Mononuclear cell (primary cell): ENCODE data around the gene MAPKBP1. TPM values are rescaled to one million over a fixed set of nuclear protein-coding genes. Genes with fewer than 3 reads are reported as not detected.
"Not testable (repeated sequence)": the region's sequence is repeated elsewhere in the genome, so short reads cannot be mapped to it uniquely, and the experiment has no call there.

Source experiments
- H3K27me3 ChIP-seq: 2 replicates; pipeline ENCODE4 v1.6.0; 2011; ENCODE audit warnings: low read length, control low read depth; ENCODE audit not compliant: insufficient read depth
- H3K4me1 ChIP-seq: 2 replicates; pipeline ENCODE4 v1.5.1; 2011; ENCODE audit warnings: mild to moderate bottlenecking, low read length, control low read depth; ENCODE audit not compliant: insufficient read depth
- H3K4me3 ChIP-seq: 2 replicates; pipeline ENCODE4 v1.5.1; 2011; ENCODE audit warnings: mild to moderate bottlenecking, low read length, moderate library complexity
- H3K9me3 ChIP-seq: 2 replicates; pipeline ENCODE4 v1.5.1; 2011; ENCODE audit warnings: low read depth, mild to moderate bottlenecking, control low read depth, low read length
- total RNA-seq: library from RNA; depleted of rRNA; stranded (reverse); fragments of >200 nt; gene quantifications from one replicate; pipeline ENCODE4 v1.2.3, GENCODE V29; 2012

Gene MAPKBP1
- total RNA-seq, 1 donor = 10.5 TPM

DNA sequence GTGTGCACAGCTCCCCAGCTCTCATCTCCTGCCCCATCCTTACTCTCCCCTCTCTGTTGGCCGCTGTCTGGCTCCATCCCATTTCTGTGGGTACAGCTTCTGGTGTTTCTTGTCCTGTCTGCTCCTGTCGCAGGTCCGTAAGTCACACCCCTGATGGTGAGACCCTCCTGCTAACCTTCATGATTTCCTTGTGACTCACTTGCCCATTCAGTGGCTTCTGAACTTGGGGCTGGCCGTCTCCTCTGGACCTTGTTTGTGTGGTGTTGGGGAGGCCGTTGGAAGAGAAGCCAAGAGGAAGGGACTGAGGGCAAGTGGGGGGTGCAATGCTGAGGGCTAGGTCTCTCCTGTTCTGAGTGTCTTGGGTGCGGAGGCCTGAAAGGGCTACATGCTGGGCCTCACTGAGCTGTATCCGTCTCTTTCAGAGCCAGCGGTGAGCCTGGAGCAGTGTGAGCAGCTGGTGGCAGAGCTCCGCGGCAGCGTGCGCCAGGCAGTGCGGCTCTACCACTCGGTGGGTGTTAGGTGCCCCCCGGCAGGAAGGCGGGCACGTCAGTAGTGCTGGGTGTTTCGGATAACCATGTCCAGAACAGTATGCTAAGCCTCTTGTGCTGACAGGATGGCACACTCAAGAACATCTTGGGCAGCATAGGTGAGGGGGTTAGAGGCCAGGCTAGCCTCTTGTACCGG lies 49.9 kb downstream of the MAPKBP1 start:
- no peaks in the 10 kb centered on the region for H3K27me3 ChIP-seq
- H3K4me1 ChIP-seq = peaks cover 16% of the 10 kb centered on the region
- no peak overlapping the region for H3K4me3 ChIP-seq
- H3K9me3 ChIP-seq = no peaks in the 10 kb centered on the region

DNA sequence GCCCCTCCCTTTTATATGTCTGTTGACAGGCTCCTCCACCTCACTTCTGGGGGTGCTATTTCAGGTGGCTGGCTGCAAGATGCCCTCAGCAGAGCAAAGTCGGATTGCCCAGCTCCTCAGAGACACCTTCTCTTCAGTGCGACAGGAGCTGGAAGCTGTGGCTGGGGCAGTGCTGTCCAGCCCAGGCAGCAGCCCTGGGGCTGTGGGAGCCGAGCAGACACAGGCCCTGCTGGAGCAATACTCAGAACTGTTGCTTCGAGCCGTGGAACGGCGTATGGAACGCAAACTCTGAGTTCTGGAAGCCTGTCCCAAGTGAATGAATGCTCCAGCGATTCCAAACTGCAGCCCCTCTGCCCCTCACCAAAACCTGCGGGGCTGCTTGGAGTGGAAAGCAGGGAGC lies 50.9 kb downstream of the MAPKBP1 start:
- Histone ChIP-seq H3K9me3 (no peaks in the 10 kb centered on the region), H3K27me3 (no peaks in the 10 kb centered on the region), H3K4me1 (peaks cover 23% of the 10 kb centered on the region), H3K4me3 (no peak overlapping the region)

DNA sequence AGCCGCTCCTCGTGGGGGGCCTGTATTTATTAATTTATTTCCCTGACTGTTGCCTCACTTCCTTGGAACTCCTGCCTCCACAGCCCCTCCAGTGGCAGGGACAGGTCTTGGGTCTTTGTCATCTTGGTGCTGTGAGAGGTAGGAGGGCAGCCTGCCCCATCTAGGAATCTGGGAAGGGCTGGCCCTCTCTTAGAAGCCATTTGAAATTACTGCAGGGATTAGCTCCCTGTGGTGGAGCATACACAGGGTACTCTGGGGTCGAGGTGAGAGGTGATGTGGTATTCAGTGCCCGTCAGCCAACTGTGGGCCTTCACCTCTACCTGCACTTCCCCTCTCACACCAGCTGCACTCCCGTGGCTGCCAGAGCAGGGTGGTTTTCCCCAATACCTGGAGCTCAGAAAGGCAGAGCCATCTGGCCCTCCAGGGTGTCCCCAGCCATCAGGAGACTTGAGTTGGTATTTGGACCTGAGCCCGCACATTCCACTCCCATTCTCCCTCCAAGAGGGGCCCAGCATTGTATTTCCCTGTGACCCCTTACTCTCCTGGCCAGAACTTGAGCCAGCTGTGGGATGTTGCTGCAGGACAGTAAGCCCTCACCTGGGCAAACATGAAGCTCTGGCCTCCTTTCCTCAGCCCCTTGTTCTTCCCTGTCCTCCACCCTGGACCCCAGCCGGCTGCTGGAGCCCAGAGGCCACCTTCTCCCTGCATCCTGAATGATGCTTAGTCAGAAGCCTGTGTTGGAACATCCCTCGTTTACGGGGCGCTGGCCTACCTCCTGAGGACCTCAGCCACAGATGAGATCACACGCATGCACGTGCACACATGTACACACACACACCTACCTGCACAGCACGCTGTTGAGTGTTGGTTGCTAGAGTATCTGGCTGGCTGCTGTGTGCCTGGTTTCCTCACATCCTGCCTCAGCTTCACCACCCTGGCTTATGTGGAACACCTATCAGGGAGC lies 51.6 kb downstream of the MAPKBP1 start:
- peaks cover 23% of the 10 kb centered on the region for H3K4me1 ChIP-seq
- H3K4me3 ChIP-seq = no peak overlapping the region
- no peaks in the 10 kb centered on the region for H3K9me3 ChIP-seq
- no peaks in the 10 kb centered on the region for H3K27me3 ChIP-seq

DNA sequence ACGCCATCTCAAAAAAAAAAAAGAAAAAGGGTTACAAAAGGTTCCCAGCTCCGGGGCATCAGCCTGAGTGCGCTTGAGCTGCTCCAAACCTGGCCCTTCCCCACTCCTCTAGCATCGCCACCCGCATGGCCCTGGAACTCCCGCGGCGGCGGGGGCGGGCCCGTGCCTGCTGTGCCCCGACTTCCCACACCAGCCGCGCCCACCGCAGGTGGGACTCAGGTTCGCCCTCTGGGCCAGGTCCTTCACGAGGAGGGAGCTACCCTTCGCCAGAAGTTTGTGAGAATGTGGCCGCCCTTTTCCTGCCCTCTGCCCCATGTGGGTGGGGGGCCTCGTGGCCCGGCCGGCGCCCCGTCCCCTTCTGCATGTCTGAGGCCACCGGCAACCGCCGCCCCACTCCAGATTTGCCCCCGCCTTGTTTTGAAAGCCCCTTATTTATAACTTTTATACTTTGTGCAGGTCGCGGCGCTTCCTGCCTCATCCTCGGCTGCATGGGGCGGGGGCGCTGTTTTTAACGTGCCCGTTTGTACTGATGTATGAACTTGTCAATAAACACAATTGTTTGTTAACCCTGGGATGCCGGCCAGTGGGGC lies 53.1 kb downstream of the MAPKBP1 start:
- no peaks in the 10 kb centered on the region for H3K27me3 ChIP-seq
- peak overlapping the region; percentile 87 for H3K4me3 ChIP-seq
- H3K4me1 ChIP-seq = peaks cover 39% of the 10 kb centered on the region
- no peaks in the 10 kb centered on the region for H3K9me3 ChIP-seq

DNA sequence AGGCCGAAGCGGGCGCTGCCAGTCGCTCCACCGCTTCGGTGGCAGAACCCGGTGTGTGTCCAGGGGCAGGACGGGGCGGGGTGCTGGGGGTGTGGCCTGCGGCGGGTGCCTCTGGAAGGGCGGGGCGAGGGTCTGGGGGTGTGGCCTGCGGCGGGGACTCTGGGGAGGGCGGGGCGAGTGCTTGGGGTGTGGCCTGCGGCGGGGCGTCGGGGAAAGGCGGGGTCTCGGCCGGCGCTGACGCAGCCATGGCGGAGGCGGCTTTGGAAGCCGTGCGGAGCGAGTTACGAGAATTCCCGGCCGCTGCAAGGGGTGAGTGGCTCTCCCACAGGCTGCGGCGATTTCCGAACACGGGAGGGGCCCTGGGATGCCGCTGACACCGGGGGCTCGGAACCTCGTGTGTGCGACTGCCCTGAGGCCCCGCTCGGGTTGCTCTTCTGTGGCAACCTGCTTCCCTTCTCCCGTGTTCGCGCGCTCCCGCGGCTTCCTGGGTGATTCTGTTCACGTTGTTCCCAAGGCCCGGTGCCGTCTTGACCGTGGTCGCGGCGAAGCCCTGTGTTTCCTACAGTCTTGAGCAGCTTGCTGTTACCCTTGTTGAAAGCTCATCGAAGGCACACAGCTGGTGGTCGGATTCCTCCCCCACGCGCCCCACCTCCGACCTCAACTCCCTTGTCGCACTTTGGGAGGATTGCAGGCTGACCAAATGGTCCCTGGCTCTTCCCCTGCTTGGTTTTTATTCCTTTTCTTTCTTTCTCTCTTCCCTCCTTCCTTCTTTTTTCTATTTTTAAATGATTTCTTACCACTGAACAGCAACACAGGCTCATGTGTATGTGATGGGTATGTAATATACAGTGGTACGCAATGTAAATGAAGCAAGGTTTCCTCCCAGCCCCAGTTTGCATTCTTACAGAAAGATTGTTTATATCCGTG lies 53.9 kb downstream of the MAPKBP1 start, which contains the start of gene JMJD7:
Gene JMJD7, plus strand, starts transcription at position 213 of the 927 bp plus-strand sequence. Its CDS starts 33 bp downstream, at position 246.
- no peaks in the 10 kb centered on the region for H3K9me3 ChIP-seq
- peaks cover 45% of the 10 kb centered on the region for H3K4me1 ChIP-seq
- H3K4me3 ChIP-seq = peak within 1 kb of the TSS; percentile 87
- no peaks in the 10 kb centered on the region for H3K27me3 ChIP-seq

DNA sequence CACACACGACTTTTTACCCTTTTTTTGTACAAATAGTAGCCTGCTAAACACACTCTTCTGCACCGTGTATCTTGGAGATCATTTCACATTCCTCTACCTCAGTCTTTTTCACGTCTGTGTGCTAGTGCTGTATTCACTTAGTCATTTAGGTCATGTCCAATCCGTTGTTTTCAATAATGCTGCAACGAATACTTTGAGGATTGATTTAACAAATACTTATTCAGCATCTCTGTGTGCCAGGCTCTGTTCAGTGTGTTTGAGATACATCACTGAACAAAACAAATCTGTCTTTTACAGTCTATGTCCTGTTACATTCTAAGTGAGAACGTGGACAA lies 54.5 kb downstream of the MAPKBP1 start:
- Histone ChIP-seq H3K9me3 (no peaks in the 10 kb centered on the region), H3K27me3 (no peaks in the 10 kb centered on the region), H3K4me1 (peaks cover 45% of the 10 kb centered on the region), H3K4me3 (peak overlapping the region; percentile 87)

DNA sequence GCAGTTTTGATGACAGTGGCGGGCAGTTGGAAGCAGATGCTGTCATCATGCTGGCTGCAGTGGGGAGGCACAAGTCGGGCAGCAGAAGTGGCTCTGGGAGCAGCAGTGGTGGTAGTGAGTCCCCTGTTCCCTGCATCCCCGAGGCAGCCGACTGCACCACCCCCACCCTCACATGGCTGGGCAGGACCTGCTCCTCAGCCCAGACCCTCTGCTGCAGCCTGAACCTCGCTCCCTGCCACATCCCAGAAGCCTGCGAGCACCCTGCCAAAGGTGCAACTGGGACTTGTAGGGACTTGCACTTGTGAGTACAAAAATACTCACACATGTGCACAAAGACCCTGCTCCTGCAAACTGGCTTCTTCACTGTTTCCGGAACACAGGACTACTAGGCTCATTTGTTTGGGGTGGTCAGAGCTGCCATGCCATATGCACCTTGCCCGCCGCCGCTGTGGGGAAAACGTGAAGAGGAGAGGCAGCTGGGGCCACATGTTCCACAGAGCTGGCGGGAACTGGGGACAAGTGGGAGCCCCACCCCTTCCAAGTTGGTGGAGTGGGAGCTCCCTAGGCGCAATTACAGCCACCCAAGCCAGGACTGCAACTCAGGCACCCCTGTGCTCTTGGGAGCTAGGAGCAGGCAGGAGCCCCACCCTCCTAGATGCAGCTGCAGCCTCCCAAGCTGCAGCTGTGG lies 55.8 kb downstream of the MAPKBP1 start:
- Histone ChIP-seq H3K27me3 (no peaks in the 10 kb centered on the region), H3K4me3 (no peak overlapping the region), H3K9me3 (no peaks in the 10 kb centered on the region), H3K4me1 (peaks cover 45% of the 10 kb centered on the region)

DNA sequence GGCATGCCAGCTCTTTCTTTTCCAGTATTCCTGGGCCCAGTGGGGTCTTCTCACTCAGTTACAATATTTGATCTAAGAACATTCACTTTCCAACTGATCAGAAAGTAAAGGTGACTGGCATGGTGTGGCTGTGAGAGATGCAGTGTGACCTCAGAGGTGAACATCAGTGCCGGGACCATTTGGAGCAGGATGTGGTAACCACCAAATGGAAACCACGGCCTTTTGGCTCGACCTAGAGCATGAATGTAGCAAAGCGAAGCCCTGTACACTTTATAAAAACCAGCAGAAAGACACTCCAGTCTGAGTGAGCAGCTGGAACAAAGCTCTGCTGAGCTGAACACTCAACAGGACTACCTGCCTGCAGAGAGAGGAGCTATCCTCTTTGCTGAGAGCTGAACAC lies 57.0 kb downstream of the MAPKBP1 start:
- not testable (repeated sequence) for H3K9me3 ChIP-seq, H3K4me3 ChIP-seq, H3K27me3 ChIP-seq
- peaks cover 45% of the 10 kb centered on the region for H3K4me1 ChIP-seq

DNA sequence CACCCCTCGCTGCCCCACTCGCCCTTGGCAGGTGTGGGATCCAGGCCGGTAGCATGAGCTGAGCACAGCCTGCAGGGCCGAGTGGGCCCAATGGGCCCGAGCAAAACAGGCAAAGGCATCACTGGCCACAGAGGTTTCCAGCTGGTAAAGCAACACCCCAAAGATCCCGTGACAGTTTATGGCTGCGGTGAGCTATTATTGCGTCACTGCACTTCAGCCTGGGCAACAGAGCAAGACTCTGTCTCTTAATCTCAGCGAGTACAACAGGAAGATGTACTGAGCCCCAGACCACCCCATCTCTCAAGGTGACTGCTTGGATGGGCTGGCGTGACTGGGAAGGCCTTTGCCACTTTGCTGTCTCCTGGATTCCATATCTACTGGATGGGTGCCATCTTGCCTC lies 57.9 kb downstream of the MAPKBP1 start:
- Histone ChIP-seq H3K27me3 (no peaks in the 10 kb centered on the region), H3K4me3 (no peak overlapping the region), H3K4me1 (peaks cover 43% of the 10 kb centered on the region), H3K9me3 (no peaks in the 10 kb centered on the region)

DNA sequence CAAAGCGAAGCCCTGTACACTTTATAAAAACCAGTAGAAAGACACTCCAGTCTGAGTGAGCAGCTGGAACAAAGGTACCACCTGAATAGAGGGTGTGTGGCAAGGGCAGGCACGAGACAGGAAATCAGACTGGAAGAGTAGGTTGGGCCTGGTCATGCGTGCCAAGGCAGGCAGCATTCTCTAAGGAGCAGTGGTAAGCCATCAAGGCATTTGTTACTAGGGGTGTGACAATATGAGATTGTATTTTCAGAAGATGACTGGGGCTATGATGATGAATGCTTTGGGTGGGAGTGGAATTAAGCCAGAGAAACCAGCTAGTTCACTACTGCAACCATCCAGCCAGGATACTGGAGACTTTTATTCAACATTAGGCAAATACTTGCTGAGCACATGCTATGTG lies 58.6 kb downstream of the MAPKBP1 start:
- peaks cover 39% of the 10 kb centered on the region for H3K4me1 ChIP-seq
- H3K4me3 ChIP-seq = no peak overlapping the region
- no peaks in the 10 kb centered on the region for H3K9me3 ChIP-seq
- no peaks in the 10 kb centered on the region for H3K27me3 ChIP-seq

DNA sequence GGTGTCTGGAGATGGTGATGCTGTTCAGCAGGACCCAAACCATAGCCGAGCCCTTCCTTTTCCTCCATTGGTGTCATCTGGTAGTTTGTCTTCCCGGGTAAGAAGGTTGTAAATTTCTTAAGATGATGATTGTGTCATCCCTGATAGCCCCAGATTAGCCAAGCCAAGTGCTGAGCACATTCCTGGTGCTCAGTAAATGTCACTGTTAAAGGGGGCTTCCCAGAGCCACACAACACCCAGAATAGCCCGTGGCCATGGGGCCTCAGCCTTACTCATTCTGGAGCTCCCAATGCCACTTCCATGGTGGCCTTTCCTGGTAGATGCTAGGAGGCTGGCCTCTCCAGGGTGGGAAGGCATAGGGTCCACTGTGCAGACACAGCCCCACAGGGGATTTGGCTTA lies 59.8 kb downstream of the MAPKBP1 start:
- Histone ChIP-seq H3K27me3 (no peaks in the 10 kb centered on the region), H3K4me1 (peaks cover 31% of the 10 kb centered on the region), H3K9me3 (no peaks in the 10 kb centered on the region), H3K4me3 (no peak overlapping the region)

DNA sequence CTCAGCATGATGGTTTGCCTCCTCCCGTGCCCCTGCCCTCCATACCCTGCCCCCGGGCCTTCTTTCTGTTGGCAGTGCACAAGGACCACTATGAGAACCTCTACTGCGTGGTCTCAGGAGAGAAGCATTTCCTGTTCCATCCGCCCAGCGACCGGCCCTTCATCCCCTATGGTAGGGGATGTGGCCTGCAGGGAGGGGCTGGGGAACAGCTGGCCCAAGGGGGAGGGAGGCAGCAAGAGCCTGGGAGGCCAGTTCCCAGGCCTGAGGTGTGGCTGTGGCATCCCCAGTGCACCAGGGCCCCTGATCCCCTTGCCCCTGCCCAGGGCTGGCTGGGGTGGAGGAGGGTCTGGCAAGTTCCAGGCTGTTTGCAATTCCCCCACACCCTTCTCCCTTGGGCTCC lies 61.8 kb downstream of the MAPKBP1 start:
- H3K27me3 ChIP-seq = no peaks in the 10 kb centered on the region
- H3K4me1 ChIP-seq = peaks cover 20% of the 10 kb centered on the region
- H3K9me3 ChIP-seq = no peaks in the 10 kb centered on the region
- H3K4me3 ChIP-seq = no peak overlapping the region

DNA sequence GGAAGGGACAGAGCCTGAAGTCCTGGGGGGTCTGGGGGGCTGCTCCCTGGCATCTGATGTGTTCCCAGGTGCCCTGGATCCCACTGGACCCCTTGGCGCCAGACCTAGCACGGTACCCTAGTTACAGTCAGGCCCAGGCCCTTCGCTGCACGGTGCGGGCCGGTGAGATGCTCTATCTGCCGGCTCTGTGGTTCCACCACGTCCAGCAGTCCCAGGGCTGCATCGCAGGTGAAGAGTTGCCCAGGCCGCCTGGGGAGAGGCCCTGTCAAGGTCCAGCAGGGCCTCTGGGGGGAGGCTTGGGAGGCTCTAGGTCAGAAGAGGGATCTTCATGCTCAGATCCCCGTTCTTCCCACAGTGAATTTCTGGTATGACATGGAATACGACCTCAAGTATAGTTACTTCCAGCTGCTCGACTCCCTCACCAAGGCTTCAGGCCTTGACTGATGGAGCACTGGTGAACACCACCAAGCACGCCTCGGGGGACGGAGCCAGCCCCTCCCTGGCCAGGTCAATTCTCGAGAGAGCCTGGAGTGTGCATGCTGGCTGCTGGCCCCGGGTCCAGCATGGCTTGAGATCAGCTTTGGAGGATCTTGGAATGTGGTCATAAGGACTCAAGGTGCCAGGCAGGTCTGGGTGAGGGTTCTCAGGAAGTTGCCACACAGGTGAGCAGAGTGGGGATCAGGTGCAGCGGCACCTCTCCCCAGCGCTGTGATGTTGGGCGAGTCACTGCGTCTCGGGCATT lies 62.6 kb downstream of the MAPKBP1 start:
- Histone ChIP-seq H3K4me3 (no peak overlapping the region), H3K27me3 (no peaks in the 10 kb centered on the region), H3K9me3 (no peaks in the 10 kb centered on the region), H3K4me1 (peaks cover 12% of the 10 kb centered on the region)
